NCI-H146 treated with DMSO at 0.1 percent for 48 hours (cell line): ENCODE data around the gene CD48.
"Not testable (repeated sequence)": the region's sequence is repeated elsewhere in the genome, so short reads cannot be mapped to it uniquely, and the experiment has no call there.

Experiments
- DNase-seq: peaks from one replicate; lab custom pipeline; 2025; ENCODE audit not compliant: unreplicated experiment; lab: John Stamatoyannopoulos, UW

Gene CD48

GRCh38 chr1:160716013-160716412 is 4.4 kb upstream of the CD48 start:
- DNase-seq: no peak

DNA sequence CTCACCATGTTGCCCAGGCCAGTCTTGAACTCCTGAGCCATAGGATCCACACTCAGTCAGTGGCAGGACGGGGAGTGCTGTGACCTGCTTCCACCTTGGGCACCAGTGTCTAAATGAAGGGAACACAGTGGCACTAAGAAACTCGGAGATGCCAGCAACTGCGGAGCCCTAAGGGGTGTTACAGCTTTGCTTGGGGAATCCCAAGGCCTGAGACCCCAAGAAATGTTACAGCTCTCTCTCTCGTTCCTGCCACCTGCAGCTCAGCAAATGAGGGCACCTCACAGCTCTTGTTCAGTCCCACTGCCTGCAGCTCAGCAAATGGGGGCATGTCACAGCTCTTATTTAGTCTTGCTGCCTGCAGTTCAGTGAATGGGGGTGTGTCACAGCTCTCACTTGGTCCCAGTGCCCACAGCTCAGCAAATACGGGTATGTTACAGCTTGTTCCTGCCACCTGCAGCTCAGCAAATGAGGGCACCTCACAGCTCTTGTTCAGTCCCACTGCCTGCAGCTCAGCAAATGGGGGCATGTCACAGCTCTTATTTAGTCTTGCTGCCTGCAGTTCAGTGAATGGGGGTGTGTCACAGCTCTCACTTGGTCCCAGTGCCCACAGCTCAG is 2.5 kb upstream of the CD48 start:
- DNase-seq: not testable (repeated sequence)

DNA sequence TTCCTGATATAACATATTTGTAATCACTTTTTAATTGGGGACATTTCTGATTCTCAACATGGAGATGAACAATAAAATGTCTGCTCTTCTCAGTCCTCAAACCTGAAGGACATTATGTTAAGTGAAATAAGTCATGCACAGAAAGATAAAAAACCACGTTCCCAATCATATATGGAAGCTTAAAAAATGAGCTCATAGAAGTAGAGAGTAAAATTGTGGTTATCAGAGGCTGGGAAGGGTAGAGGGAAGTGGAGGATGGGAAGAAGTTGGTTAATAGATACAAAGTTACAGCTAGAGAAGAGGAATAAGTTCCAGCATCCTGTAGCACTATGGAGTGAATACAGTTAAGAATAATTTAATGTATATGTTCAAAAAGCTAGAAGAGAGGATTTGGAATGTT is 1.5 kb upstream of the CD48 start:
- DNase-seq: no peak

DNA sequence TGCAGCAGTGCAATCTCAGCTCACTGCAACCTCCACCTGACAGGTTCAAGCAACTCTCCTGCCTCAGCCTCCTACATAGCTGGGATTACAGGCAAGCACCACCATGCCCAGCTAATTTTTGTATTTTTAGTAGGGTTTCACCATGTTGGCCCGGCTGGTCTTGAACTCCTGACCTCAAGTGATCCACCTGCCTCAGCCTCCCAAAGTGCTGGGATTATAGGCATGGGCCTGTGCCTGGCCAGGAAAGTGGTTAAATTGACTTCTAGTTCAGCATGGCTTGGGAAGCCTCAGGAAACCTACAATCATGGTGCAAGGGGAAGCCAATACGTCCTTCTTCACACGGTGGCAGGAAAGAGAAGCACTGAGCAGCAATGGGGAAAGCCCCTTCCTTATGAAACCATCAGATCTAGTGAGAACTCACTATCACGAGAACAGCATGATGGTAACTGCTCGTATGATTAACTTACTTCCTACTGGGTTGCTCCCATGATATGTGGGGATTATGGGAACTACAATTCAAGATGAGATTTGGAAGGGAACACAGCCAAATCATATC is 981 bp upstream of the CD48 start:
- not testable (repeated sequence) for DNase-seq

DNA sequence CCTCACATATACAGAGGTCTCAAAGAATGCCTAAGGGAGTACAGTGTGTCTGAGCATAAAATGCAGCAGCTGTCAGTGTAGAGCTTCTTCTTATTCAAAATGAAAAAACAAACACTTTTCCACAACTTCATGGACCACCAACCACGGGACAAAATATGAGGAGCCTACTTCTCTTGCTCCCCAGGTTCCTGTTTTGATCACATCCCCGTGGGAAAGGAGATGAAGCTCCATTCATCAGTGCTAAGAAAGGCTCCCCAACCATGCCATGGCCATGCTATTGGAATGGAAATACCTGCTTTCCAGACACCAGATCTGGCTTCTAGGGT is 383 bp downstream of the CD48 start:
- no peak for DNase-seq

GRCh38 chr1:160710517-160711252 is 937 bp downstream of the CD48 start:
- DNase-seq: no peak

GRCh38 chr1:160709715-160710114 is 1.9 kb downstream of the CD48 start:
- no peak for DNase-seq

DNA sequence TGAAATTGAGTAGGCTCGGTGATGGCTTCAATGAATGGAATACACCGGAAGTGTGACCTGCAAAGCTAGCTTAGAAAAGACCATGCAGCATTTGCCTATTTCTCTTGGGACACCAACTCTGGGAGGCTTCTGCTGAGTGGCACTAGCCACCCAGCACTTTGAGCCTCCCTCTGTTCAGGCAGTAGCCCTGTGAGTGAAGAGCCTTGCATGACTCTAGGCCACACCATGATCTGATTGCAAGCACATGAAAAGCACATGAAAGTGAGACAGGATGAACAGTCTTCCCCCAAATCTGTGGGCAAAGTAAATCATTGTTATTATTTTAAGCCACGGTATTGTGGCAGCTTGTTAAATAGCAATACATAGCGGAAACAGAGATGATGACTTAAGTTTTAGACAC is 2.8 kb downstream of the CD48 start:
- DNase-seq: no peak

DNA sequence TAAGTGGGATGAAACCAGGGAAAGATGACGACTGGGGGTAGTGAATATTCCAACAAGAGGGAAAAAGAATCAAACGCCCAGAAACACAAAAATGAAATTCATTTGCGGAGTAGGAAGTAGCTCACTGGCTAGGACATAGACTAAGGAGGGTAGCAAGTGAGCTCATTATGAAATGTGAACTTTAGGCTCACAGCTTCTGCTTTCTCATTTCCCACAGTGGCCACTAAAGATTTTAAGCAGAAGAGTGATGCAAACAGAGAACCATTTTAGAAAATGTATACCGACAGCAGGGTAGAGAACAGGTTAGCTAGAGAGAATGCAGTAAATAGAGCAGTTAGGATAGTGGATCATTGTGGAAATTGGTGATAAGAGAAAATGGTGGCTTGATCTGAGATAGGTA is 3.5 kb downstream of the CD48 start:
- no peak for DNase-seq

DNA sequence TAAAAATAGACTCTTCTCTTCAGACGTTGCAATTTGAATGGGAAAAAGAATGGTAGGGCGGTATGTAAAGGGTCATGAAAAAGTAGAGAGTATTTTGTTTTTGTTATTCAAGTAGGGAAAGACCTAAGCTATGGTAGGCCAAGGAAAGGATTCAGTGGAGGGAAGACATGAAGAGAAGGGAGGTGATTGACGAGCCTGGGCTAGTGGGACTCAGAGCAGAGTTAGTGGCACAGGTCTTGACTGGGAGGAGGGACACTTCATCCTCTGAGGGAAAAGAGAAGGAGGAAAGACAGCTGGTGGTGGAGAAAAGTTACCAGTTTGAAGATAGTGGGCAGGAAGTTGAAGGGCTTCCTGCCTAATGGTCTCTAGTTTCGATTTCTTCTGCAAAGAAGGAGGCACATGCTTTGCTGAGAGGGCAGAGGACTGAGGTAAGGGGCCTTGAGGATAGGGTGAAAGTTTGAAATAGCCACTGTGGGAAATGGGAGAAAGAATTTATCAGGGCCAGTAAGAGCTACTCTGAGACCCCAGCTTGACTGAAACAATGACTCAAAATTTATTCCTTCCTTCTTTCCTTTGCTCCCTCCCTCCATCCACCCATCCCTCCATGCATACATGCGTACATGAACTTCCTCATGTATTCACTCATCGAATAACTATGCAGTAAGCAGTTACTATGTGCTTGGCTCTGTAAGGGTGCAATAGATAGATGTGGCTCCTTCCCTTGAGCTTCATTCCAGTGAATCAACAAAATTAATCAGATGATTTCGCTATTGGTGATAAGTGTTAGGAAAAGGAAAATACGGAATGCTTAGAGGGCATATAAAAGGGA is 4.2 kb downstream of the CD48 start:
- DNase-seq: no peak

DNA sequence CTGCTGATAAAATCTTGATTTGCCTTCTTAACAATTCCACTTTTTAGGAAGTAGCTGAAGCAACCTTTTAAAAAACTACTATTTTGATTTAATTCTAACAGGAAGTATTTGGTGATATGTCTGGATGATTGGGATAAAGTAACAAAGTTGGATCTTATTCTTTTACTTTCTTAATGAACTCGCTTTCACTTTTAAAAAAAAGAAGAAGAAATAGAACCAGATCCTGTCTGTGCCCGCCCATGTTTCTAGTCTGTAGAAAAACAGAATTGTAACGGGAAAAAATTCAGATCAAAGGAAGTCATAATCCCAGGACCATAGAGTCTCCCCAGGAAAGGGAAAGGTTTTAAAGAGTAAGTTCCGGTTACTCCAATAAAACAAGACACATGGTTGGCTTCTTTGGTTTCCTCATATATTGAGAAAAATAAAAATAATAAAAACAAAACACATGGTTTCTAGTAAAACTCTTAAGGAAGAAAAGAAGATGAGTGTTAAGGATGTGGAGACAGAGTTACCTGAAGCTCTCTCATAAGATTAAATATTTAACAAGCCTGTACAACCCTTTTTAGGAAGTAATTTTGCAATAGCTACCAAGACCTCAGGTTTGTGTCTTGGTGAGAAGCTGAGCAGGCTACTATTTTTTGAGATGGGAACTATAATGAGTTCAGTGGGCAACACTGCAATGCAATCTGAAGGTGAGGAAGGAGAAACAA is 4.9 kb downstream of the CD48 start:
- no peak for DNase-seq

- DNase-seq: no peak
Observed at GRCh38 chr1:160705742-160706141, 5.9 kb downstream of the CD48 start.

DNA sequence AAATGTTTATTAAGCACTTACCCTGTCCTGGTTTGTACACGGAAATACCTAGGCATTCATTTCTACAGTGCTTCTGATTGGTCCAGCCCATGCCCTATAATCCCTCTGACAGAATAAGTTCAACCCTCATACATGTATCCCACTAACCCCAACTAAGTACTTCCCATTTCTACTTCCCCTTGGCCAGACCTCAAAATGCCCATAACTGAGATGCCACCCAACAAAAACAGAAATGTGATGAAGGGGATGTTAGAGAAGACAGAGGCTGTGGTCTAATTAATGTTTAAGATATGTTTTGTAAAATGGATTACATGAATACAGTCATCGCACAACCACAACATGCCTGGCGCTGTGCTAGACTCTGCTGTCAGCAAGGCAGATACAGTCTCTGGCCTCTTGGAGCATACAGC is 6.4 kb downstream of the CD48 start:
- DNase-seq: not testable (repeated sequence)

- DNase-seq: no peak
Observed at GRCh38 chr1:160704250-160704649, 7.4 kb downstream of the CD48 start.

- no peak for DNase-seq
Observed at GRCh38 chr1:160702100-160702499, 9.5 kb downstream of the CD48 start.

- not testable (repeated sequence) for DNase-seq
Observed at GRCh38 chr1:160692390-160692789, 19.2 kb downstream of the CD48 start.

- DNase-seq: no peak
Observed at GRCh38 chr1:160685266-160685665, 26.4 kb downstream of the CD48 start.

DNA sequence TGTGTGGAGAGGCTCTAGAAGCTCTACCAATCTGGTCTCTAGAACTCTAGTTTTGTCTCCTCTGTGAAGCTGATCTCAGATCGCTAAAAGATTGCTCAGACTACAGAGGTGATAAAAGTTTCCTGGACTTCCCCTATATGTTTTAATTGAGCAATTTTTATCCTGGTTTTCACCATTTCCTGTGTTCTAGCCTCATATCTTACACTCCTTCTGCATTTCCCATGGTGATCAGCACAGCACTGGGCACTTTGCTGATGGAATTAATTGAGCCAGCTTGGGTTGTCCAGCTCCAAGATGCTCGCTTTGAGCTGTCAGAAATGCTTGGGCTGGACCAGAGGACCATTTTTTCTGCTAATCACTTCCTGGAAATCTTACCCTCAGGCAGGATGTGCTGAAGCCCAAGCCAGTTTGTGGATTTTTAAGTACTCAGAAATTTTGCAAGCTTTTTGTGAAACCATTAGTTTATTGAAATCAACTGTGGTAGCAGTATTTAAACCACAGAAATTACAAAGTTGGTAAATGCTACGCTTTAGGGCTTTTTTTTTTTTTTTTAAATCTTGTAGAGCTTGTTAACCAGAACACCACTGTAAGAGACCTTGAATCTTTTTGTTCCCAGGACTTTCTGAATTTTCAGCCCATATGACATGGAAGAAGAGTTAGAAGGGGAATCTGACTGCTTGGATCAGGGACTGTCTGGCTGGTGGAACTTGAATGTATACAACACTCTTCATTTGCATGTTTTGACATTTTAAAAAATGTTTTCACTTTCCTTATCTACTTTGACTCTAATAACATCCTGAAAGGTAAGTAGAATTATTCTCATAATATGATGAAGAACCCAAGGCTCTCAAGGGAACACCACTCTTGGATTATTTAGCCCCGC is 28.4 kb downstream of the CD48 start:
- DNase-seq: no peak

GRCh38 chr1:160681891-160682140 is 29.8 kb downstream of the CD48 start:
- no peak for DNase-seq

- no peak for DNase-seq
Observed at GRCh38 chr1:160681066-160681890, 30.3 kb downstream of the CD48 start.
